ENCODE data around the gene SLITRK1.
A peak's percentile ranks its signal among the peaks of the same experiment; 100 is the strongest.

The SLITRK1 gene

DNA sequence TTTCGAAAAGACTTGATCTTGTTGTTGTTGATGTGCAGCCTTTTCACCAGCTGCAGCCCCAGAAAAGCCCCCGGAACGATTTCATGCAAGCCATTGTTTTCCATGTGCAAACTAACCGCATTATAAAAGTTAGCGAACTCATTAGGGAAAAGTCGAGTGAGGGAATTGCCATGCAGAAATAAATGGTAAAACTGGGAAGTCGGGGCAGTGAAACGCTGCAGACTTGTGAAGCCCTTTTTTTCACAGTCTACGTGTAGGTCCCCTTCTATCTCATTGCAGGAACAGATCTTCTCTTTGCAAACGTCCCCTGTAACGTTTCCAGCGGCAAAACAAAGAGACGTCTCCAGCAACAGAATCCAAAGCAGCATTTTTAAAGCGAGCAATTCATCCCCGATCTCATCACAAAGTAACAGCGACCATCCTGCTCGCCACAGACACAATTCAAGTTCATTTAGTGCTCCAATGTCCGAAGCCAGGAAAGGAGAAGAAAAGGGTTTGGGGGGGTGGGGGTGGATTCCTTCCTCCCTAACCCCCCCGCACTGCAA, 1.1 kb downstream of the SLITRK1 start:
- H3K4me3 ChIP-seq (ENCODE audit: low read depth, low read length): peak overlapping the region; percentile 51

DNA sequence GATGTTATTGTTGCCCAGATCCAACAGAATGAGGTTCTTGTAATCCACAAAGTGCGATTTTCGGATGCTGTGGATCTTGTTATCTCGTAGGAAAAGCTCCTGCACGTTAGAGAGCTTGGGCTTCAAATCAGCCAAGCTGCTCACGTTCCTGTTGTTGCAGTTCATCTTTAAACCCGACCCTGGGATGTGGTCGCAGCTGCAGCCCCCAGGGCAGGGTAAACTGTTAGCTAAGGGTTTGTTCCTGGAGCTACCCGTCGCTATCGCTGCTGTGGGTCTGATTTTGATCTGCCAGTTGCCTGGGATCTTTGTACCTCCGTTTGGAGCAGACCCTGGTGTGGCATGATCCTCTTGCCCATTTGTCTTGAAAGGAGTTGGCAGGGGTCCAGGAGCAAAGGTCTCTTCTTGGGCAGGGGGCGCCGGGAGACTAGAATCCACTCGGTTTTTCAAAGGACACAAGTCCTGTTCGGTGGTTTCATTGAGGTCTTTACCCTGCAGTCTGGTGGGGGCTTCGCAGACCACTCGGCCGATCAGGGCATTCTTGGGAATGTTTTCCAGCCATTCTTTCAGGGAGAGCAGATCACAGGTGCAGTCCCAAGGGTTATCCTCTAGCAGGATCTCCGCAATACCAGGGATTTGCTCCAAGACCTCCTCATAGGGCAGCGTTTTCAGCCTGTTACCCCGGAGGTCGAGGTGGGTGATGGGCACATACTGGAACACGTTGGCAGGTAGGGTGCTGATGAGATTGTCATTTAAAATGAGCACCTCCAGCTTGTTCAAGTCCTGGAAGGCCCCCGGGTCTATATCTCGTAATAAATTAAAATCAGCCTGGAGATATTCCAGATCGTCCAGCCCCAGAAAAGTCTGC, 1.8 kb downstream of the SLITRK1 start:
- in situ Hi-C loops (cut with HindIII; ENCODE audit: low sequenced_read_pairs): no loop called here
- peak overlapping the region; percentile 51 for H3K4me3 ChIP-seq (ENCODE audit: low read depth, low read length)
- TF ChIP-seq, protein P1, sequence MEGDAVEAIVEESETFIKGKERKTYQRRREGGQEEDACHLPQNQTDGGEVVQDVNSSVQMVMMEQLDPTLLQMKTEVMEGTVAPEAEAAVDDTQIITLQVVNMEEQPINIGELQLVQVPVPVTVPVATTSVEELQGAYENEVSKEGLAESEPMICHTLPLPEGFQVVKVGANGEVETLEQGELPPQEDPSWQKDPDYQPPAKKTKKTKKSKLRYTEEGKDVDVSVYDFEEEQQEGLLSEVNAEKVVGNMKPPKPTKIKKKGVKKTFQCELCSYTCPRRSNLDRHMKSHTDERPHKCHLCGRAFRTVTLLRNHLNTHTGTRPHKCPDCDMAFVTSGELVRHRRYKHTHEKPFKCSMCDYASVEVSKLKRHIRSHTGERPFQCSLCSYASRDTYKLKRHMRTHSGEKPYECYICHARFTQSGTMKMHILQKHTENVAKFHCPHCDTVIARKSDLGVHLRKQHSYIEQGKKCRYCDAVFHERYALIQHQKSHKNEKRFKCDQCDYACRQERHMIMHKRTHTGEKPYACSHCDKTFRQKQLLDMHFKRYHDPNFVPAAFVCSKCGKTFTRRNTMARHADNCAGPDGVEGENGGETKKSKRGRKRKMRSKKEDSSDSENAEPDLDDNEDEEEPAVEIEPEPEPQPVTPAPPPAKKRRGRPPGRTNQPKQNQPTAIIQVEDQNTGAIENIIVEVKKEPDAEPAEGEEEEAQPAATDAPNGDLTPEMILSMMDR (IDR thresholded peaks at IDR 0.05; ENCODE audit: low read depth, low read length, missing control alignments): no peak
- no peak for DNase-seq (ENCODE audit: low read depth)

More for the DNA sequence above, 1.1 kb downstream of the SLITRK1 start:
- TF ChIP-seq, protein P1 (IDR thresholded peaks at IDR 0.05; ENCODE audit: low read depth, low read length, missing control alignments): no peak
- DNase-seq (ENCODE audit: low read depth): no peak
- in situ Hi-C loops (cut with HindIII; ENCODE audit: low sequenced_read_pairs): no loop called here

DNA sequence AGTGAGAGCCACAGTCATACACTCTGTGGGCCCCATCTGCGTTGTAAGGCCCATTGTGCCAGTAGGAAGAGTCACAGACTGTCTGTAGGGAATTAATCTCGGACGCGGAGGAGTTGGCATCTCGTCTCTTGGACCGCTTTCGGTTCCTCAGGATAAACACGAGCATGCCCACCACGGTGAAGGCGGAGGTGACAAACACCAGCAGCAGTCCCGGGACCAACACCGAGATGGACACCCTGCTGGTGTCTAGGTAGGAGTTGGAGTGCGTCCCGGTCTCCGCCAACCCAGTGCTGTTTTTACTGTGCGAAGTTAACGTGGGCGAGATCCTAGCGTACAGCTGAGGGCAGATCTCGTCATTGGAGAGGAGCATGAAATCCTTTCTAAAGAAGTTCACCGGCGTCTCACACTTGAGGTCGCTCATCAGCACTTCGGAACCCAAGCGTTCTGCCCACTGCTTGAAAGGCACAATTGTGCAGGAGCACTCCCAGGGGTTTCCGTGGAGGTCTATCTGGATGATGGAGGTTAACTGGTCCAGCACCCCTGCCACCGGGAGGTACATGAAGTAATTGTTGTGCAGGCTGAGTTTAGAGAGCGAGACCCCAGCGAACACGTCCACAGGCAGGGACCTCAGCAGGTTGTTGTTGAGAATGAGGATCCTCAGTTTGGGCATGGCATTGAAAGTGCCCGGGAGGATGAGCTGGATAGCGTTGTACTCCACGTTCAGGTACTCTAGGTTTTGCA, 2.7 kb downstream of the SLITRK1 start:
- TF ChIP-seq, protein P1 (IDR thresholded peaks at IDR 0.05; ENCODE audit: low read depth, low read length, missing control alignments): no peak
- in situ Hi-C loops (cut with HindIII; ENCODE audit: low sequenced_read_pairs): no loop called here
- no peak for DNase-seq (ENCODE audit: low read depth)
- peak overlapping the region; percentile 51 for H3K4me3 ChIP-seq (ENCODE audit: low read depth, low read length)

DNA sequence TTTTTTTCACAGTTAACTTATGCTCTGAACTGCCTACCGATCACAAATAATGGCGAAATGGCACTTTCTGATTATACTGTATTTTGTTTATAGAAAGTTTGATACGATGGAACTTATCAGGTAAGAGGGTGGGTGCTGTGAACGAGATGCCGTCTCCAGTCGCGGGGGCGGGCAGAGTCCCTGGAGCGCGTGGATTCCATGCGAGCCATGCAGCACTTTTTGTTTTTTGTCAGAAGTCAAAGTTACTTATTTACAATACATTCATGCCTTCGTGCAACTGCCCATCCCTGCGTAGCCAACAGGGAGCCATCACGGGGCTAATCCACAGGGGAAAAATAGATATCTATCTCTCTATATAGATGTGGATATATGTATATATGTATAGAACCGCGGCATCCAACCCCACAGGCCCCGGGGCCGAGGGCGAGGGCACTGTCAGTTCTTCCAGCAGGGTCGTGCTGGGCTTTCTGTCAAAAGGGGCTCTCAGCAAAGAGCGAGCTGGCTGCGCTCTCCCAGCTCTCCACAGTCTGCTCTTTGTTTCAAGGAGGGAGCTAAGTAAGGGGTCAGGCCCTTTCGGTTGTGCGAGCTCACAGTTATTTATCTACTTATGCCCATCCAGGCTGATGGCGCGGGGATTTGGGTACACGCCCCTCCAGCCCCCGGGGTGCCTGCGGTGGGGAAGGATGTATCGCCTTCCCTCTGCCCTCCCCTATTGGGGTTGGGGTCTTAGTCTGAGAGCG, 3.4 kb downstream of the SLITRK1 start:
- in situ Hi-C loops (cut with HindIII; ENCODE audit: low sequenced_read_pairs): no loop called here
- peak overlapping the region; percentile 51 for H3K4me3 ChIP-seq (ENCODE audit: low read depth, low read length)
- DNase-seq (ENCODE audit: low read depth): no peak
- TF ChIP-seq, protein P1 (IDR thresholded peaks at IDR 0.05; ENCODE audit: low read depth, low read length, missing control alignments): no peak

DNA sequence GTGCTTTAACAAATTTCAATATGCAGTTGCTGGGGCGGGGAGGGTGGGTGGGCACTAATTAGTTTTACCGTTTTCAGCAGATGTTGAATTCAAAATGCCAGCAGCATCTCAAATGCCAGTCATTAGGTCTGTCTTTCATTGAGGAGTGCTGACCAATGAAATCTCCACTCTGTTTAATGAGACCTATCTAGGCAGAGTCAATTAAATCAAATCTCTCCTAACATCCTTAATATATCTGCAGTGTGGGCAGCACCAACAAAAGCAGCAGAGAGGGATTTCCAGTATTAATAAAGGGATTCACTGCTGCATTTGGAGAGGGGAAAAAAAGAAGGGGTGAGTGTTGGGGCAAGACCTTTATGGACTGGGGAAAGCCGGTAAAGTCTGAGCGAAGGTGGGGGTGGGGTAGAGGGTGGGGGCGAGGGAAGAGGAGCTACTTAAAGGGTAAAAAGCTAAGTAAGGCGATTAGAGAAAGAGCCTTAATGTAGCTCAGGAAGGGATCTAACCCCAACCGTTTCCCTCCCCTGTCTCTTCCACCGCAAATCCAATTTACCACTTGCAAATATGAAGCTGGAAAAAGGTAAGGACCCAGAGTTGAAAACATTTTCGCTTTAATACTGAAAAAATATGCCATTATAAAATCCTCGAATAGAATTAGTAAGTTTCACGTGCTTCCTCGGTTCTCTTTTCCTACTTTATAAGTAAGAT, 4.5 kb downstream of the SLITRK1 start:
- DNase-seq (ENCODE audit: low read depth): no peak
- no peak overlapping the region for H3K4me3 ChIP-seq (ENCODE audit: low read depth, low read length)
- TF ChIP-seq, protein P1 (IDR thresholded peaks at IDR 0.05; ENCODE audit: low read depth, low read length, missing control alignments): no peak
- in situ Hi-C loops (cut with HindIII; ENCODE audit: low sequenced_read_pairs): no loop called here

All from astrocyte of the cerebellum (primary cell).